Measurements from ENCODE around the gene GNAL.
"Not testable (repeated sequence)": the region's sequence is repeated elsewhere in the genome, so short reads cannot be mapped to it uniquely, and the experiment has no call there.

The GNAL gene

GRCh38 chr18:11688972-11689668 is at the start of gene GNAL:
Gene GNAL, plus strand, starts transcription at chr18:11689264. Its CDS starts 300 bp downstream, at chr18:11689564.
- peak; percentile 85 for DNase-seq (ENCODE audit: low spot score)

GRCh38 chr18:11647310-11647709 is 41.8 kb upstream of the GNAL start:
- not testable (repeated sequence) for DNase-seq (ENCODE audit: low spot score)

GRCh38 chr18:11647804-11648203 is 41.3 kb upstream of the GNAL start:
- not testable (repeated sequence) for DNase-seq (ENCODE audit: low spot score)

GRCh38 chr18:11649839-11650238 is 39.2 kb upstream of the GNAL start:
- DNase-seq (ENCODE audit: low spot score) = no peak

- DNase-seq (ENCODE audit: low spot score) = no peak
Measured at GRCh38 chr18:11651899-11652298, 37.2 kb upstream of the GNAL start.

- no peak for DNase-seq (ENCODE audit: low spot score)
Measured at GRCh38 chr18:11653521-11653920, 35.5 kb upstream of the GNAL start.

GRCh38 chr18:11654736-11655605 is 34.1 kb upstream of the GNAL start:
- DNase-seq (ENCODE audit: low spot score) = peak; percentile 80

- no peak for DNase-seq (ENCODE audit: low spot score)
Measured at GRCh38 chr18:11655606-11655932, 33.5 kb upstream of the GNAL start.

GRCh38 chr18:11657152-11657551 is 31.9 kb upstream of the GNAL start:
- DNase-seq (ENCODE audit: low spot score) = no peak

- no peak for DNase-seq (ENCODE audit: low spot score)
Measured at GRCh38 chr18:11657554-11657953, 31.5 kb upstream of the GNAL start.

GRCh38 chr18:11658019-11658418 is 31.0 kb upstream of the GNAL start:
- DNase-seq (ENCODE audit: low spot score) = no peak

- DNase-seq (ENCODE audit: low spot score) = no peak
Measured at GRCh38 chr18:11658989-11659388, 30.1 kb upstream of the GNAL start.

GRCh38 chr18:11660691-11661090 is 28.4 kb upstream of the GNAL start:
- DNase-seq (ENCODE audit: low spot score) = no peak

- no peak for DNase-seq (ENCODE audit: low spot score)
Measured at GRCh38 chr18:11661430-11661829, 27.6 kb upstream of the GNAL start.

GRCh38 chr18:11663439-11664029 is 25.5 kb upstream of the GNAL start:
- DNase-seq (ENCODE audit: low spot score) = no peak

GRCh38 chr18:11664286-11664685 is 24.8 kb upstream of the GNAL start:
- no peak for DNase-seq (ENCODE audit: low spot score)

- no peak for DNase-seq (ENCODE audit: low spot score)
Measured at GRCh38 chr18:11665146-11665545, 23.9 kb upstream of the GNAL start.

- no peak for DNase-seq (ENCODE audit: low spot score)
Measured at GRCh38 chr18:11665587-11665986, 23.5 kb upstream of the GNAL start.

- no peak for DNase-seq (ENCODE audit: low spot score)
Measured at GRCh38 chr18:11666176-11666575, 22.9 kb upstream of the GNAL start.

GRCh38 chr18:11666831-11667230 is 22.2 kb upstream of the GNAL start:
- no peak for DNase-seq (ENCODE audit: low spot score)

- DNase-seq (ENCODE audit: low spot score) = no peak
Measured at GRCh38 chr18:11667578-11667977, 21.5 kb upstream of the GNAL start.

- DNase-seq (ENCODE audit: low spot score) = no peak
Measured at GRCh38 chr18:11668441-11669169, 20.5 kb upstream of the GNAL start.

Data from AG08396 (cell line).